ENCODE results near the gene GBA2.

The GBA2 gene

DNA sequence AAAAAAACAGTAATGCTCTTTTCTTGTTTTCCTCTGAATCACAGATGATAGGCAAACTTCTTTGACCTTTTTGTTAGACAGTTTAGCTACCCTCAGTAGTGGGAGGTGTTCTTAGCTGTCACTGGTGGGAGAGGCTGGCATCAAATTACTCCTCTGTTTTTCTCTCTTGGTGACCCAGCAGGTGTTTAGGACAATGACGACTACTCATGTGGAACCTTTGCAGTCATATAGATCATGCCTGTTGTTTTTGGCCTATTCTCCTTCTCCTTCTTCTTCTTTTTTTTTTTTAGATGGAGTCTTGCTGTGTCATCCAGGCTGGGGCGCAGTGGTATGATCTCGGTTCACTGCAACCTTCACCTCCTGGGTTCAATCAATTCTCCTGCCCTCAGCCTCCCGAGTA is 27.0 kb upstream of the GBA2 start:
- no peak for TF ChIP-seq GATA3 (IDR thresholded peaks at IDR 0.05; ENCODE audit: low read depth, low read length)
- TF ChIP-seq GATA2 (IDR thresholded peaks at IDR 0.05; ENCODE audit: low read depth, low read length): no peak

DNA sequence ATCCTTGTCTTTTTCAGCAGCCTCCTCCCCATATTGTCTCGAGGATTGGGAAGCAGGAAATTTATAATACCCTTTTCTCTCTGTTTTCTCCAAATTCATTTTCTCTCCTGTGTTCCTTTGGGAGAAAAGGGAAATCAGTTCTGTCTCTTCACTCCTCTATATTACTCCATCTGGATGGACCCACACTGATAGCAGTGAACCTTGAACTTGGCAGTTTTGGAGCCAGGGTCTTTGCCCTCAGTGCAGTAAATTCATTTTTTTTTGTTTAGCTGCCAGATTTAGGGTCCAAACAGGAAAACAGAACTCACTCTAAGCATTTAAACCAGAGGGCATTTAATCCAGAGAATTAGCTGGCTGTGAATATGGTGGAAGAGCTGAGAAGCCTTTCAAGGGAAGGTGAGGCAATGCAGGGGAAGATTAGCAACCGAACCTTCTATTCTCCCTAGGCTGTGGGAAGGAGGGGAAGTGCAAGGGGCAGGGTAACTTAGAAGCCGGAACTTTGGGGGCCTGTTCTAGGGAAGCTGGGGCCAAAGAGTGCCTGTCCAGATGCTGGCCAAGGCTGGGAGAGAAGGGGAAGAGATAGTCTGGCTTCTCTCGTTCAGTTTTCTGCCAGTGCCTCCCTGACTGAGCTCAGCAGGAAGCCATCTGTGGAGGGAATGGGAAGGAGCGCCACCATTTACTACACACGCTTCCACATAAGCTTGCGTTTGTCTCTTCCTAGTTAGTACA is 26.0 kb upstream of the GBA2 start:
- no peak for TF ChIP-seq GATA2 (IDR thresholded peaks at IDR 0.05; ENCODE audit: low read depth, low read length)
- no peak for TF ChIP-seq GATA3 (IDR thresholded peaks at IDR 0.05; ENCODE audit: low read depth, low read length)

DNA sequence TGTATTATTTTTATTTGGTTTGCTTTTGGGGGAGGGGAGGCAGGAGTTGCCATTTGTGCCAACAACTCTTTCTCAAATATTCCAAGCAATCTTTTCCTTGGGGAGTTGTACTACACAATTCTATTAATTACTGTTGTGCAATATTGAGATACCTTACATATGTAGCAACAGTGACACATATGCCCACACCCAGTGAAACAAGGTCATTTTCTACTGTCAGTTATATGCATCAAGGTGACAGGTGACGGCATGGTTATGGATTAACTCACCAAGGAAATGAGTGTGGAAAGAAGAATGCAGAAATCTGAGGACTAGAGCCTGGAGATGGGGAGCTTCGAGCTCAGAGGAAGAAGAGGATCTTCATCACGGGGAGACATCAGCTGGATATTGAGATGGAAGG is 22.9 kb upstream of the GBA2 start:
- TF ChIP-seq GATA3 (IDR thresholded peaks at IDR 0.05; ENCODE audit: low read depth, low read length) (no peak), GATA2 (IDR thresholded peaks at IDR 0.05; ENCODE audit: low read depth, low read length) (no peak)

DNA sequence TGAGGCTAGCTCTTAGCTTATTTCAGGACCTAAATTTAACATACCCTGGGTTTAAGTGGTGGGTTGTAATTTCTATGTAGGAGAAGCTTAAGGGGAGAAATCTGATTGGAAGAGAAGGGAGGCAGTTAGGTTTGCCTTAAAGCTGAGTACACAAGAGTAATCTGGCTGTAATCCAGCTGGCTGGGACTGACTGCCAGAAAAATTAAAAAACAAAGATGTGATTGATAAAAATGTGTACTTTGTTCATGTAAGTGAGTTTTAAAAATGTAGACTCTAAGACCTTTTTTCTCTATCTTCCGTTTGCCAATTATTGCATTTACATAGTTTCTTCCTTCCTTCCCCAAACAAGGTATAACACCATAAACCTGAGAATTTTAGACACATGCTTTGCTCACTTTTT is 22.5 kb upstream of the GBA2 start:
- TF ChIP-seq GATA2 (IDR thresholded peaks at IDR 0.05; ENCODE audit: low read depth, low read length) (peak; percentile 51; the same call in 1 of the 2 replicates), GATA3 (IDR thresholded peaks at IDR 0.05; ENCODE audit: low read depth, low read length) (no peak)

DNA sequence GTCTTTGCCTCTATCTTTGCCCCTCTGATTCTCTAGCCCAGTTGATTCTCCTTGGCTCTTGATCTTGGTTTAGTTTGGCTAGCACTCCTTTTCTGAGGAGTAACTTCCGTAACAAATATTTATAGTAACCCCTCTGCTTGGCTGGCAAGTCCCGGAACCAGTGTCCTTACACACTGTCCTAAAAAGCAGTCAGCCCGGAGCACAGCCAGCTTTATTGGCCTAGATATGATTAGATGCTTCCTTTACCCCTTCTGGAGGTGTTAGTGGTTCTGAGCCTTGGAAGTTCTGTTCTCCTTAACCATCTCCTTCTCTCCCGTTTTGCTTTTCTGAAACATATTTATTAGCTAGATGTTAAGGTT is 22.0 kb upstream of the GBA2 start:
- TF ChIP-seq GATA3 (IDR thresholded peaks at IDR 0.05; ENCODE audit: low read depth, low read length) (no peak), GATA2 (IDR thresholded peaks at IDR 0.05; ENCODE audit: low read depth, low read length) (no peak)

DNA sequence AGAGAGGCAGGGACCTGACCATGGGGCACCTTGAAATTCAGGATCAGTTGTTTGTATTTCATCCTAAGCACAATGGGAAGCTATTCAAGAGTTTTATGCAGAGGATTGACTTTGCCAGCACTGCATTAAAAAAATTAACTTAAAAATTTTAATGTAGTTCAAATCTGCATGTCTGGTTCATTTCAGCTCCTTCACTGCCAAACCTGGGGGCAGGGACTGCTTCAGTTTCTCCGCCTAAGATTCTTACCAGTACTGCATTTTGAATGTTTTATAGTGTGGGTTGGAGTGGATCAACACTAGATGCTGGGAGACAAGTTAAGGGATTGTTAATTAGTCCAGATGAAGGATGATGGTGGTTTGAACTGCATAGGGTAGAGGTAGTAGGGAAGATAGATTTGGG is 20.7 kb upstream of the GBA2 start:
- no peak for TF ChIP-seq GATA3 (IDR thresholded peaks at IDR 0.05; ENCODE audit: low read depth, low read length)
- TF ChIP-seq GATA2 (IDR thresholded peaks at IDR 0.05; ENCODE audit: low read depth, low read length): no peak

DNA sequence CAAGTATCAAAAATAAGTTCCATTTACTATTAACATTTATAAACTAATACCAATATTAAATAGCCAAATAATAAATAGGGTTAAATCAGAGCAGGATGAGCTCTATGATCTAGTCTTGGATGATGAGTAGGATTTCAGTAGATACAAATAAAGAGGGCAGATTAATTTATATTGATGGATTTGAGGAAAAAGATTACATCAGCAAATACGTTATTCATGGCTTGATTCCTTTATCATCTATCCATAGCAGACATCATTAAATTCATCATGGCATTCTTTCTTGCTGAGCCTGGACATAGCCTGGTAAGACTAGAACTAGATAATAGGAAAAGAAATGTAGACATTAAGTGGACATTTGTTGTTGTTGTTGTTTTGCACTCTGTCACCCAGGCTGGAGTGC is 18.4 kb upstream of the GBA2 start:
- TF ChIP-seq GATA3 (IDR thresholded peaks at IDR 0.05; ENCODE audit: low read depth, low read length): no peak
- no peak for TF ChIP-seq GATA2 (IDR thresholded peaks at IDR 0.05; ENCODE audit: low read depth, low read length)

DNA sequence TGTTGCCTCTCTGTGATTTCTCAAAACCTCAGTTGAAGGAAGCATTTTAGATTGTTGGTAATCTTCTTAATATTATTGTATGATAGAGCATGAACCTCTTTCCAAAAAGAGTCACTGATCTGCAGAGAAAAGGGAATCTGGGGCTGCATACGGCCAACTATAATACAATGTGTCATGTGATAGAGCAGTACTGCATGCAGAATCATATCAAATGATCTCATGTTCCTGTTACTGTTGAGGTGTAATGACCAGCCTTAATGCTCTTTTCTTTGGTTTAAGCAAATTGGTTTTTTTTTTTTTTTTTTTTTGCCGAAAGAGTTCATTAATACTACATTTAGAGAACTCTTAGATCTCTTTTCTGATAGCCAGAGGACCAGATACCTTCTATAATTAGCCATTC is 18.0 kb upstream of the GBA2 start:
- TF ChIP-seq GATA2 (IDR thresholded peaks at IDR 0.05; ENCODE audit: low read depth, low read length) (no peak), GATA3 (IDR thresholded peaks at IDR 0.05; ENCODE audit: low read depth, low read length) (no peak)

DNA sequence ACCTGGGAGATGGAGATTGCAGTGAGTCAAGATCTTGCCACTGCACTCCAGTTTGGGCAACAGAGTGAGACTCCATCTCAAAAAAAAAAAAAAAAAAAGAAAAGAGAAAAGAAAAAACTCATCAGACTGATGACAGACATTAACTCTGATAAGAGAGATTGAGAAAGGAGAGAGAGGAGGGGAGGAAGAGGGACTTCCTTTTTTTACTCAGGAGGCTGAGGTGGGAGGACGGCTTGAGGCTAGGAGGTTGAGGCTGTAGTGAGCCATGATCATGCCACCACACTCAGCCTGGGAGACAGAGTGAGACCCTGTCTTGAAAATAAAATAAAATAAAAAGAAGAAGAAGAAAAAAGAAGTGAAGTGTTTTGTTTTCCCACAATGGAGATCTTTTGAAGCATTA is 14.8 kb upstream of the GBA2 start:
- no peak for TF ChIP-seq GATA3 (IDR thresholded peaks at IDR 0.05; ENCODE audit: low read depth, low read length)
- no peak for TF ChIP-seq GATA2 (IDR thresholded peaks at IDR 0.05; ENCODE audit: low read depth, low read length)

DNA sequence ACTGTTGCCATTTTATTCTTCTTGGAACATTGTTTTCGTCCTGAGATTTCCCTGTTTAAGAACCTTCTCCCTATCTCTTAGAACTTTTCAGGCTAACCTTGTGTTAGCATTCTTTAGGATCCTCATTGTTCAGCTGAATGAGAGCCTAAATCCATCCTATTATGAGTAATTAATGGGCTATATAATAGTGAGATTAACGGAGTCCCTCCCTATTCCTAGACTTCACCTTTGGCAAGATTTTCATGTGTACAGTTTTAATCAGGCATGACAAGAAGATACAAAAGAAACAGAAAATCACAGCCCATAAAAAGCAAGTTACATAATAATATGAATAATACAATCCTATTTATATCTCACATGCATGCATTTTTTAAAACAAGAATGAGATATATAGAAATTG is 14.2 kb upstream of the GBA2 start:
- TF ChIP-seq GATA3 (IDR thresholded peaks at IDR 0.05; ENCODE audit: low read depth, low read length) (no peak), GATA2 (IDR thresholded peaks at IDR 0.05; ENCODE audit: low read depth, low read length) (no peak)

DNA sequence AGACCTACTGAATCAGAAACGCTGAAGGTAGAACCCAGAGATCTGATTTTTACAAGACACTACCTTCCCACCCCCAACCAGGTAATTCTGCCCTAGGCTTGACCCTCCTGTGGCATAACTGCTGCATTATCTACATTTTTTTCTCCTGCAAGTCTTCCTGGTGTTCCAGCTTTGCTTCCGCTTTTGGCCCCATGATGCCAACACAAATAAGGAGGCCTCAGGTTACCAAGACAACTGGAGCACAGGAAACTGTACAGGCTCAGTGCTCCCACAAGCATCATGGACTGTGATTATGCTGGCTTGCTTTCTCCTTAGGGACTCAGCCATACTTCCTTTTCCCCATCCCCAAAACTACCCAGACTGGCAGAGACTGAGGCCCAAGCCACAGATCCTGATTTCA is 11.6 kb upstream of the GBA2 start:
- TF ChIP-seq GATA2 (IDR thresholded peaks at IDR 0.05; ENCODE audit: low read depth, low read length): no peak
- no peak for TF ChIP-seq GATA3 (IDR thresholded peaks at IDR 0.05; ENCODE audit: low read depth, low read length)

DNA sequence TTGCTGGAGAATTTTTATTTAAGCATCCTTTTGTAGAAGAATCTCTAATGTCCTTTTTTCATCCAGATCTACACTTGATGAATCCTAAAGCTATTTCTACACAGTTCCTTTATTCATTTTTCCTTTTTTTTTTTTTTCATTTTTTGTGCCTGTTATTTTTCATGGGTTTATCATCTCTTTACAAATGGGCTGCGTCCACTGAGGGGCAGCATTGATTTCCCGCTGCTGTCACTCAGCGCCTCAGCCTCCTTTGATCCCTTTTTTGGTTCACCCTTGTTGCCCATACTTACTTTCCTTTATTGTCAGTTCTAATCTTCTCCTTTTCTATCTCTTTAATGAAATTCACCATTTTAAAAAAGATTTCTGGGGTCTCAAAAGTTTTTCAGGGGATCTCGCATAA is 10.8 kb upstream of the GBA2 start:
- TF ChIP-seq GATA2 (IDR thresholded peaks at IDR 0.05; ENCODE audit: low read depth, low read length) (no peak), GATA3 (IDR thresholded peaks at IDR 0.05; ENCODE audit: low read depth, low read length) (no peak)

DNA sequence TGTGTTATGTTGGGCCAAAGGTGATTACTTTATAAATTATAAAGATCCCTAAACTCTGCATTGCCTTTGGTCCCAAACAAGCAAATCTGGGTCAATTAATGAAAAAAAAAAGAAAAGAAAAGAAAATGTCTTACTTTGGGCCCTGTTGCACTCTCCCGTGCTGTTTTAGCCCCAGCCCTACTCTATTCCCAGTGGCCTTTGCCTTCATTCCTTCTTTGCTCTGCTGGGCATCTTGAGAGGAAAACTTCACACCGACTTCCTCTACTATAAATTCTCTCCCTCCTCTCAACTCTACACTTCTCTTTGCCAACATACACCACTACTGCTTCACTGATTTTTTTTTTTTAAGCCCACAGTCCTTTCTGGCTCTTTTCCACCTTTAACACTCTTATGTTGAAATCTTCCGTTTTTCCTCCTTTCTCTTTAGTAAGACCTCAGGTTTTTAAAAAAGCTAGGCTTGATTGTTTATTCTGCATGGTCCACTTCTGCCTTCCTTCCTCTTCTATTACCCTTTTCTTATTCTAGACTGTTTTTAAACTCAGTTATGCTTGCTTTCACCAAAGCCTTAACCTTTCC is 9.5 kb upstream of the GBA2 start:
- no peak for TF ChIP-seq GATA3 (IDR thresholded peaks at IDR 0.05; ENCODE audit: low read depth, low read length)
- TF ChIP-seq GATA2 (IDR thresholded peaks at IDR 0.05; ENCODE audit: low read depth, low read length): no peak

DNA sequence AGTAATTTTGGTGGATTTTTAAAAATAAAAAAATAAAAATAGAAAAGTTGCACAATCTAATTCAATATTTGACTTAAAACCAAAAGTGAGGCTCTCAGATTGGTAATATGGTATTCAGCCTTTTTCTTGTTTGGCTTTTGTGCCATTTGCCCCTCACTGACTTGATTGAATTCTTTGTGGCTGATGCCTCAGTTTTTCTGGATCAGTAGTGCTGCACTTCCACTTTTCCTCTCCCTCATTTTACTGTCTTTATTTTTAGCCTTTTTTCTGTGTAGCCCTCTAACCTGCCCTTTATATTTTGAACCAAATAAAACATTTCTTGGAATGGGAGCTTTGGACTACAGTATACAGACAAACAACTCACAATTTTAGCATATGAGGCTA is 8.9 kb upstream of the GBA2 start:
- no peak for TF ChIP-seq GATA3 (IDR thresholded peaks at IDR 0.05; ENCODE audit: low read depth, low read length)
- no peak for TF ChIP-seq GATA2 (IDR thresholded peaks at IDR 0.05; ENCODE audit: low read depth, low read length)

DNA sequence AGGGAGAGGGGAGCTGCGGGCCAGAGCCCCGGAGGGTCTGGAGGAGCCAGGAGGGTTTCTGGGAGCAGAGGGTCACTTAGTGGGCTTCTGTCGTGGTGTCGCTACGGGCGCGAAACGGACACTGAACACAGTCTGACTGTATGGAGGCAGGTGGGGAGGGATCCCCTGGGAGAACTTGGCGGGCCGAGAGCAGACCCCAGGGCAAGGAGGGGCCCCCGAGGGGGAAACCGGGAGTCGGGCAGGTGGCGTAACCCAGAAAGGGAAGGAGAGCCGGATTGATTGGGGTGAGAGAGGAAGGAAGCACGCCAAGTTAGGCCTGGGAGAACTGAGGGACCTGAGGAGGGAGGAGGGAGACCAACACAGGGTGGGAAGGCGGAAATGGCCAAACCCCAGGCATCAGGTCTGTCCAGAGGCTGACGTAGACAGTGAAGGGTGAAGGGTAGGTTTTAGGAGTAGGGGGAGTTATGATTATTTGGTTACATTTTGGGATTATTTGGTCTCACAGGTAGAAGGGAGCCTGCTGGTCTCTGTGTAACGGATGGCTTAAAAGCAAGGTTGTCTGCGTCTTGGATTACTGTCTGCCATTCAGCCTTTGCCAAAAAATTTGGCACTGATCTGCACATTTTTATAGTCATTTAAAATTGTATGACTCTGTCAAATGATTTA is 8.3 kb upstream of the GBA2 start:
- no peak for TF ChIP-seq GATA3 (IDR thresholded peaks at IDR 0.05; ENCODE audit: low read depth, low read length)
- TF ChIP-seq GATA2 (IDR thresholded peaks at IDR 0.05; ENCODE audit: low read depth, low read length): no peak

Measured in SH-SY5Y (cell line).